ENCODE data around the gene FSTL3. TPM values are rescaled to one million over a fixed set of nuclear protein-coding genes. Genes with fewer than 3 reads are reported as not detected.

Gene FSTL3
- total RNA-seq, 4 donors from 2014 or later: 7.5 to 20.1 (median 15.9) TPM

GRCh38 chr19:729965-730668 is 53.9 kb downstream of the FSTL3 start:
- no peak for TF ChIP-seq CTCF (IDR thresholded peaks at IDR 0.05 in 4 of 5, conservative IDR thresholded peaks at IDR 0.05 in 1 of 5)
- Histone ChIP-seq H3K9me3 (no peaks in the 10 kb centered on the region), H3K27me3 (no peaks in the 10 kb centered on the region), H3K27ac (peak overlapping the region in 1 of 4 donors; percentile 7), H3K36me3 (no peaks in the 10 kb centered on the region), H3K4me1 (no peaks in the 10 kb centered on the region), H3K4me3 (no peak overlapping the region)
- intact Hi-C loops (cut with DNase I; ENCODE audit: low total_unique reads) (no loop called here), in situ Hi-C loops (cut with MboI; ENCODE audit: low sequenced_read_pairs in 4 of 4) (loop anchor here in 3 of 4 donors (5.0 to 10.0 kb wide), 2 partner anchors 63 to 65 kb away; partner anchors contain the start of gene RNF126 (in 1 of the 3))
- ATAC-seq: no peak
- DNase-seq: no peak

- Histone ChIP-seq H3K4me3 (no peak overlapping the region), H3K27ac (no peak overlapping the region), H3K9me3 (no peaks in the 10 kb centered on the region), H3K27me3 (no peaks in the 10 kb centered on the region), H3K36me3 (no peaks in the 10 kb centered on the region), H3K4me1 (no peaks in the 10 kb centered on the region)
- intact Hi-C loops (cut with DNase I; ENCODE audit: low total_unique reads) (no loop called here), in situ Hi-C loops (cut with MboI; ENCODE audit: low sequenced_read_pairs in 4 of 4) (loop anchor here in 3 of 4 donors (5.0 to 10.0 kb wide), 2 partner anchors 64 to 66 kb away; partner anchors contain the start of gene RNF126 (in 1 of the 3))
- no peak for TF ChIP-seq CTCF (IDR thresholded peaks at IDR 0.05 in 4 of 5, conservative IDR thresholded peaks at IDR 0.05 in 1 of 5)
- no peak for TF ChIP-seq POLR2A (IDR thresholded peaks at IDR 0.05)
- DNase-seq (no peak), ATAC-seq (no peak)
Observed at GRCh38 chr19:731000-731399, 54.8 kb downstream of the FSTL3 start.

GRCh38 chr19:732148-733069 is 56.2 kb downstream of the FSTL3 start:
- no peak for TF ChIP-seq CTCF (IDR thresholded peaks at IDR 0.05 in 4 of 5, conservative IDR thresholded peaks at IDR 0.05 in 1 of 5)
- no peak for TF ChIP-seq POLR2A (IDR thresholded peaks at IDR 0.05)
- H3K4me3 ChIP-seq: no peak overlapping the region
- ATAC-seq: no peak
- H3K27ac ChIP-seq: no peak overlapping the region
- H3K27me3 ChIP-seq: no peaks in the 10 kb centered on the region
- DNase-seq: no peak
- in situ Hi-C loops (cut with MboI; ENCODE audit: low sequenced_read_pairs in 4 of 4) (loop anchor here in 3 of 4 donors (5.0 to 10.0 kb wide), 2 partner anchors 65 to 68 kb away; partner anchors contain the start of gene RNF126 (in 1 of the 3)), intact Hi-C loops (cut with DNase I; ENCODE audit: low total_unique reads) (no loop called here)
- no peaks in the 10 kb centered on the region for H3K4me1 ChIP-seq
- H3K36me3 ChIP-seq: no peaks in the 10 kb centered on the region
- no peaks in the 10 kb centered on the region for H3K9me3 ChIP-seq

Other genes with a start within 250 kb of the FSTL3 start
- gene SHC2, start 215.4 kb upstream of the FSTL3 start, total RNA-seq: 1 to 10 TPM; 2.1 to 6.2 (median 4.5) TPM
- under 1 TPM in 1 of 4 donors, not detected in 3; 0.18 TPM for gene MADCAM1, start 179.9 kb upstream of the FSTL3 start, total RNA-seq
- gene TPGS1, start 168.9 kb upstream of the FSTL3 start, total RNA-seq: 10 to 100 TPM; 29.5 to 64.7 (median 35.6) TPM
- 100 to 1,000 TPM in 3 of 4 donors, 10 to 100 TPM in 1; 99.0 to 174 (median 138) TPM for gene CDC34, start 144.6 kb upstream of the FSTL3 start, total RNA-seq
- under 1 TPM in 1 of 4 donors, not detected in 3; 0.49 TPM for gene GZMM, start 132.3 kb upstream of the FSTL3 start, total RNA-seq
- gene BSG, start 103.8 kb upstream of the FSTL3 start, total RNA-seq: 100 to 1,000 TPM; 305 to 380 (median 364) TPM
- gene HCN2, start 86.5 kb upstream of the FSTL3 start, total RNA-seq: under 1 TPM in 1 of 4 donors, not detected in 3; 0.10 TPM
- gene POLRMT, start 42.9 kb upstream of the FSTL3 start, total RNA-seq: 10 to 100 TPM; 43.9 to 83.4 (median 73.8) TPM
- gene FGF22, start 36.5 kb upstream of the FSTL3 start, total RNA-seq: not detected
- gene RNF126, start 13.2 kb upstream of the FSTL3 start, total RNA-seq: 100 to 1,000 TPM in 3 of 4 donors, 10 to 100 TPM in 1; 72.3 to 148 (median 129) TPM
- gene PRSS57, start 19.1 kb downstream of the FSTL3 start, total RNA-seq: not detected
- 10 to 100 TPM in 1 of 4 donors, 1 to 10 TPM in 3; 4.4 to 10.2 (median 7.2) TPM for gene PALM, start 32.5 kb downstream of the FSTL3 start, total RNA-seq
- gene MISP, start 74.7 kb downstream of the FSTL3 start, total RNA-seq: 1 to 10 TPM in 1 of 4 donors, not detected in 3; 1.2 TPM
- gene PTBP1, start 121.1 kb downstream of the FSTL3 start, total RNA-seq: 10 to 100 TPM; 29.8 to 51.7 (median 36.7) TPM
- not detected for gene PLPPR3, start 145.6 kb downstream of the FSTL3 start, total RNA-seq
- gene AZU1, start 151.4 kb downstream of the FSTL3 start, total RNA-seq: not detected
- gene PRTN3, start 164.6 kb downstream of the FSTL3 start, total RNA-seq: under 1 TPM in 1 of 4 donors, not detected in 3; 0.51 TPM
- under 1 TPM in 2 of 4 donors, not detected in 2; 0.46 to 0.84 TPM for gene ELANE, start 175.9 kb downstream of the FSTL3 start, total RNA-seq
- 100 to 1,000 TPM; 153 to 309 (median 210) TPM for gene CFD, start 183.3 kb downstream of the FSTL3 start, total RNA-seq
- gene MED16, start 216.8 kb downstream of the FSTL3 start, total RNA-seq: 10 to 100 TPM; 22.0 to 67.6 (median 54.6) TPM
- gene RNU6-9, start 217.1 kb downstream of the FSTL3 start, total RNA-seq: not detected
- 10 to 100 TPM; 37.2 to 49.1 (median 44.3) TPM for gene R3HDM4, start 236.8 kb downstream of the FSTL3 start, total RNA-seq
- gene KISS1R, start 240.9 kb downstream of the FSTL3 start, total RNA-seq: not detected
- 1 to 10 TPM; 1.8 to 9.9 (median 7.8) TPM for gene ARID3A, start 249.6 kb downstream of the FSTL3 start, total RNA-seq